ENCODE measurements around the gene PUS1. TPM values are rescaled to one million over a fixed set of nuclear protein-coding genes. Genes with fewer than 3 reads are reported as not detected.
"Not testable (repeated sequence)": the region's sequence is repeated elsewhere in the genome, so short reads cannot be mapped to it uniquely, and the experiment has no call there.

The PUS1 gene
- total RNA-seq, 2 experiments from 2014 or later = 34.4 to 45.7 TPM

DNA sequence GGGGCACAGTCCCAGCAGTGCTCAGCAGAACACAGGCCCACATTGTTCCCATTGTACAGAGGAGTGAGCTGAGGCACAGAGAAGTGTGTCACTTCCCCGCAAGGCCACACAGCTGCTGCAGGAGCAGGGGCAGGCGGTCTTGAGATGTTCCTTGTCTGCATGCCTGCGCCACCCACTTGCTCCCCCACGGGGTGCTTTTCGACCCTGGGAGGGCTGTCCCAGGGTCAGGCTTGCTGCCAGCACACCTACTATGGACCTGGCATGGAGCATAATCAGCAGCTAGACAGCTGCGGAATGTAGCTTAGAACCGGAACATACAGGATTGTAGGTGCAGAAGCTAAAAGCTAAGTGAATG, 12.9 kb downstream of the PUS1 start:
- DNase-seq = no peak
- no peaks in the 10 kb centered on the region for H3K27me3 Mint-ChIP-seq
- H3K4me1 Mint-ChIP-seq = peaks cover 2% of the 10 kb centered on the region
- no peak overlapping the region for H3K27ac Mint-ChIP-seq
- no peak overlapping the region for H3K4me3 Mint-ChIP-seq
- CTCF ChIA-PET = no interaction called here
- no peaks in the 10 kb centered on the region for H3K9me3 Mint-ChIP-seq
- peaks cover 37% of the 10 kb centered on the region for H3K36me3 Mint-ChIP-seq (ENCODE audit: low read depth)
- POLR2A ChIA-PET = no interaction called here

DNA sequence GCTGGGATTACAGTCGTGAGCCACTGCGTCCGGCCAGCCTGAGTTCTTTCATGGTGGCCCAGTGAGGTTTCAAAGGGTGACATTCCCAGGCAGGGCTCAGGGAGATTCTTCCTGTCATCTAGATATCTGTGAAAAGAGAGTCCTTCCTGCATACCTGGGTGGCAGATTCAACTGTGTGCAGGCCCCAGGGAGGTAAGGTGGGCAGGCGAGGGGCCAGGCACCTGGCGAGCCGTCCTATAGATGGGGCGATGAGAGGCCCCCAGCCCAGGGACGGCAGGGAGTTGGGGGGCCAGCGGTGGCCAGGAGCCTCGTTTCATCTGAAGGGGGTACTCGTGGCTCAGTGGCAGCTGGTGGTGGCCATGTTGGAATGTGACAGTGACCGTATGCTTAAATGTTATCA, 13.6 kb downstream of the PUS1 start:
- Mint-ChIP-seq H3K9me3 (no peaks in the 10 kb centered on the region), H3K4me3 (no peak overlapping the region), H3K36me3 (ENCODE audit: low read depth) (peaks cover 34% of the 10 kb centered on the region), H3K27ac (no peak overlapping the region), H3K27me3 (no peaks in the 10 kb centered on the region), H3K4me1 (peaks cover 7% of the 10 kb centered on the region)
- ChIA-PET POLR2A (no interaction called here), CTCF (no interaction called here)
- DNase-seq = no peak

DNA sequence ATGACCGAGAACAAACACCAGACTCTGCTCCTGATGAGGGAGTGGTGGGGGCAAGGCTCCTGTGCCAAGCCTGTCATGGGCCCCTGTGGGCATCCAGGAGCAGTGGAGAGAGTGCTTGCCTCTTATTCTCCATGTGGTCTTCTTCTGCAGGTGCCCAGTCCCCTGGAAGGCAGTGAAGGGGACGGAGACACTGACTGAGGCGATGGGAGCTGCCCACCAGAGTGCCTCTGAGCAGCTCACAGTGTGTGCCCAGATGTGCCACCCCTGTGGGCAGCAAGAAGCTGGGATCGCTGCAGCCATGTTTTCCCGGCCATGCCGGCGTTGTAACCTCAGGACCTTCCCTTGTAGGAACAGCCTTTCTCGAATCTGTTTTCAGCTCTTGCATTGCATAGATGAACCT, 14.3 kb downstream of the PUS1 start:
- Mint-ChIP-seq H3K27ac (no peak overlapping the region), H3K36me3 (ENCODE audit: low read depth) (peaks cover 30% of the 10 kb centered on the region), H3K27me3 (no peaks in the 10 kb centered on the region), H3K4me3 (no peak overlapping the region), H3K9me3 (no peaks in the 10 kb centered on the region), H3K4me1 (peaks cover 14% of the 10 kb centered on the region)
- CTCF ChIA-PET = no interaction called here
- POLR2A ChIA-PET = no interaction called here
- DNase-seq = no peak

DNA sequence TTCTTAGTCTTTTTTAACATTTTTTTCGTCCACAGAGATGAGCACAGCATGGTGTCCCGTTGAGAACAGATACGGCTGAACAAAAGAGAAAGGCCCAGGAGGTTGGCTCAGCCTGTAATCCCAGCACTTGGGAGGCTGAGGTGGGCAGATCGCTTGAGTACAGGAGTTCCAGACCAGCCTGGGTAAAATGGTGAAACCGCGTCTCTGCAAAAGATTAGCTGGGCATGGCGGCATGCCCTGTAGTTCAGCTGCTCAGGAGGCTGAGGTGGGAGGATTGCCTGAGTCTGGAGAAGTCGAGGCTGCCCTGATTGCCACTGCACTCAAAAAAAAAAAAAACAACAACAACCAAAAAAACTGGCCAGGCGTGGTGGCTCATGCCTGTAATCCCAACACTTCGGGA, 14.8 kb downstream of the PUS1 start:
- Mint-ChIP-seq H3K27me3 (no peaks in the 10 kb centered on the region), H3K27ac (no peak overlapping the region), H3K9me3 (no peaks in the 10 kb centered on the region), H3K4me1 (peaks cover 19% of the 10 kb centered on the region), H3K36me3 (ENCODE audit: low read depth) (peaks cover 29% of the 10 kb centered on the region), H3K4me3 (no peak overlapping the region)
- CTCF ChIA-PET = no interaction called here
- DNase-seq = no peak
- POLR2A ChIA-PET = no interaction called here

DNA sequence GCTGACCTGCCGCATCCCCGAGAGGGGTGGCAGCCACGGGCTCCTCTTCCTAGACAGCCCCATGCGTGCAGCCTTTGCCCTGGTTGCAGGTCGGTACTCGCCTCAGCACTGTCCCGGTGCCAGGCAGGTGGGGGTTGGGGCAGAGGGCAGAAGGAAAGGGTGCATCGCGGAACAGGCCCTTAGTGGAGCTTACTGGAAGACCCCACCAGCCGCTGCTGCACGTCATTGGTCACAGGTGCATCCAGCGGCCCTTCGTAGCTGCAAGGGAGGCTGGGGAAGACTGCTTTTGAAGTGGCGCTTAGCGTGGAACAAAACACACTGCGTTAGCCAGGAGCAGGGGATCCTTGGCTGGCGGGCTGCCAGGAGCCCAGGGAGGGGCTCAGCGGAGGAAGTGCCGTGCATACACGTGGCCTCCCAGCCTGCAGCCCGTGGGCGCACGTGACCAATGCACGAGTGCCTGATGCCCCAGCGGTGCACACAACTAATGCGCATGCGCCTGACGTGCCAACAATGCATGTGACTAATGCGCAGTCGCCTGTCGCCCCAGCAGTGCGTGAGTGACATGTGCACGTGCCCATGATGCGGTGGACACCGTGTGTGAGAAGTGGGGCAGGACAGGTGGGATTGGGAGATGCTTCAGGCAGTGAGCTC, 15.7 kb downstream of the PUS1 start:
- Mint-ChIP-seq H3K4me3 (no peak overlapping the region), H3K27ac (no peak overlapping the region), H3K27me3 (no peaks in the 10 kb centered on the region), H3K4me1 (peaks cover 21% of the 10 kb centered on the region), H3K36me3 (ENCODE audit: low read depth) (peaks cover 21% of the 10 kb centered on the region), H3K9me3 (no peaks in the 10 kb centered on the region)
- POLR2A ChIA-PET = no interaction called here
- CTCF ChIA-PET = interaction anchor here (1.5 kb wide), 1 partner anchor 9 kb away, joined by 5 read pairs; no protein-coding TSS in a partner anchor
- no peak for DNase-seq

DNA sequence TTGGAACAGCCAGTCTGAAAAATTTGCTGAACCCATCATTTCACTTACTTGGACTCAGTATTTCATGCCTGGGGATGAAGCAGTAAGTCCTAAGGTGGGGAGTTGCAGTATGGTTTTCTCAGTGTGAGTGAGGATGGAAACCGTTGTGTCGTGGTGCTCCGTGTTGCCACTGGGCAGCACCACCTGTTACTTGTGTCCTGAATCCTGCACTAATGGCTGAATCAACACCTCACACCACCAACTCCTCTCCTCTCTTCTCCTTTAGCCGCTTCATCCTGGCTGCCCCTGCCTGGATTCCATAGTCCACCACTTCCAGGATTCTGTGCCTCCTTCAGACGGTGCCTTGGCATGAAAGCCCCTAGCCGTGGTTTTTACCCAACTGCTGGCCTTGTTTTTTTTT, 17.7 kb downstream of the PUS1 start:
- POLR2A ChIA-PET = no interaction called here
- Mint-ChIP-seq H3K4me1 (peaks cover 24% of the 10 kb centered on the region), H3K4me3 (no peak overlapping the region), H3K36me3 (ENCODE audit: low read depth) (peaks cover 14% of the 10 kb centered on the region), H3K9me3 (no peaks in the 10 kb centered on the region), H3K27me3 (no peaks in the 10 kb centered on the region), H3K27ac (no peak overlapping the region)
- CTCF ChIA-PET = interaction anchor here (0.6 kb wide), 2 partner anchors 21 to 633 kb away, joined by 3 read pairs; no protein-coding TSS in a partner anchor
- DNase-seq = no peak

DNA sequence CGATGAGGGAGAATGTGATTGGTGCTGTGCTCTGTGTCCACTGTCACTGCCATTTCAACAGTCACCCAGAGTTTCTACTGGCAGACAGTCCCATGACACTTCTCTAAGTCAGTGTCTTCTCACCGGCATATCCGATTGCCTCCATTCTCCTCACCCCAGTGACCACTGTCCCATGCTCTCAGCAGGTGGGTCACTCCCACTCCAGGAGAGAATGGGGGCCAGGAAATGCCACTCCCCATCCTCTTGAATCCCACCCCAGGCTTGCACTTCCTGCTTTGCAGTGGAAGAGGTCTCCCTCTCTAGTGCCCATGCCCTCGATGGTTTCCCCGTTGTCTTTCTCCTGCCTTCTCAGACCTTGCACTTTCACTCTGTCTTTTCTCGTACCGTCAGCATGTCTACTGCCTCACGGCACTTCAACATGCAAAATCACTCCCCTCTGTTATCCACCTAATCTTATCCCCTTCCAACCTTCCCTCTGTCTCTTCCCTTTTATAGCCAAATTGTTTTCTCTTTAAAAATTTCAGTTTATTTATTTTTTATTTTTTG, 18.5 kb downstream of the PUS1 start:
- ChIA-PET CTCF (no interaction called here), POLR2A (no interaction called here)
- Mint-ChIP-seq H3K27ac (peak overlapping the region; percentile 88), H3K36me3 (ENCODE audit: low read depth) (peaks cover 12% of the 10 kb centered on the region), H3K9me3 (no peaks in the 10 kb centered on the region), H3K4me3 (no peak overlapping the region), H3K27me3 (no peaks in the 10 kb centered on the region), H3K4me1 (peaks cover 26% of the 10 kb centered on the region)
- DNase-seq = no peak

DNA sequence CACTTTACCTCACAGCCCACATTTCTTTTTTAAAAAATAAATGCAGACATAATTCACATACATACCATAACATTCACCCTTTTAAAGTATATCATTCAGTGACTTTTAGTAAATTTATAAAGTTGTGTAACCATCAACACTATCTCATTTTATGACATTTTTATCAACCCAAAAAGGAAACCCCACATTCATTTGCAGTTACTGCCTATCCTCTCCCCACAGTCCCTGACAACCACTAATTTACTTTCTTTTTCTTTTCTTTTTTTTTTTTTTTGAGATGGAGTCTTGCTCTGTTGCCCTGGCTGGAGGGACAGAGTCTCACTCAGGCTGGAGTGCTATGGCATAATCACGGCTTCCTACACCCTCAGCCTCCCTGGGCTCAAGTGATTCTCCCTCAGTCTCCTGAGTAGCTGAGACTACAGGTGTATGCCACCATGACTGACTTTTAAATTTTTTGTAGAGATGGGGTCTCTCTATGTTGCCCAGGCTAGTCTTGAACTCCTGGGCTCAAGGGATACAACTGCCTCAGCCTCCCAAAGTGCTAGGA, 19.2 kb downstream of the PUS1 start:
- ChIA-PET CTCF (no interaction called here), POLR2A (no interaction called here)
- Mint-ChIP-seq H3K27ac (peak overlapping the region; percentile 88), H3K4me1 (peaks cover 33% of the 10 kb centered on the region), H3K9me3 (no peaks in the 10 kb centered on the region), H3K4me3 (peak overlapping the region; percentile 77), H3K27me3 (no peaks in the 10 kb centered on the region), H3K36me3 (ENCODE audit: low read depth) (peaks cover 8% of the 10 kb centered on the region)
- no peak for DNase-seq

DNA sequence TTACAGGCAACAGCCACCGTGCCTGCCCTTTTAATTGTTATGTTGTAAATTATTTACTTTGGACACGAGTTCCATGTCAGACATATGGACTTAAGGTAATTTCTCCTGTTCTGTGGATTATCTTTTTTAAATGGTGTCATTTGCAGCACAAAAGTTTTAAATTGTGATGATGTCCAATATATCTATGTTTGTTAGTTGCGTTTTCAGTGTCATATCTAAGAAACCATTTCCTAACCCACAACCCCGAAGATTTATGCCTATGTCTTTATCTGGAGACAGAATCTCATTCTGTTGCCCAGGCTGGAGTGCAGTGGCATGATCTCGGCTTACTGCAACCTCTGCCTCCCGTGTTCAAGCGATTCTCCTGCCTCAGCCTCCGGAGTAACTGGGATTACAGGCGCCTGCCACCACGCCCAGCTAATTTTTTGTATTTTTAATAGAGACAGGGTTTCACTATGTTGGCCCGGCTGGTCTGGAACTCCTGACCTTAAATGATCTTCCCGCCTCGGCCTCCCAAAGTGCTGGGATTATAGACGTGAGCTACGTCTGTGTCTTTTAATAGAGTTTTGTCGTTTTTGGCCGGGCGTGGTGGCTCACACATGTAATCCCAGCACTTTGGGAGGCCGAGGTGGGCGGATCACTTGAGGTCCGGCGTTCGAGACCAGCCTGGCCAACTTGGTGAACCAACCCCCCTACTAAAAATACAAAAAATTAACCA, 19.8 kb downstream of the PUS1 start:
- DNase-seq; H3K36me3 Mint-ChIP-seq (ENCODE audit: low read depth); H3K27me3 Mint-ChIP-seq; H3K9me3 Mint-ChIP-seq: not testable (repeated sequence)
- ChIA-PET CTCF (interaction anchor here (1.5 to 2.6 kb wide), 3 partner anchors 9 to 14 kb away, joined by 4 to 7 read pairs (median 5); no protein-coding TSS in a partner anchor), POLR2A (interaction anchor here (0.6 kb wide), 1 partner anchor 957 kb away, joined by 3 read pairs; no protein-coding TSS in a partner anchor)
- peaks cover 36% of the 10 kb centered on the region for H3K4me1 Mint-ChIP-seq
- H3K27ac Mint-ChIP-seq = peak overlapping the region; percentile 88
- H3K4me3 Mint-ChIP-seq = peak overlapping the region; percentile 77

DNA sequence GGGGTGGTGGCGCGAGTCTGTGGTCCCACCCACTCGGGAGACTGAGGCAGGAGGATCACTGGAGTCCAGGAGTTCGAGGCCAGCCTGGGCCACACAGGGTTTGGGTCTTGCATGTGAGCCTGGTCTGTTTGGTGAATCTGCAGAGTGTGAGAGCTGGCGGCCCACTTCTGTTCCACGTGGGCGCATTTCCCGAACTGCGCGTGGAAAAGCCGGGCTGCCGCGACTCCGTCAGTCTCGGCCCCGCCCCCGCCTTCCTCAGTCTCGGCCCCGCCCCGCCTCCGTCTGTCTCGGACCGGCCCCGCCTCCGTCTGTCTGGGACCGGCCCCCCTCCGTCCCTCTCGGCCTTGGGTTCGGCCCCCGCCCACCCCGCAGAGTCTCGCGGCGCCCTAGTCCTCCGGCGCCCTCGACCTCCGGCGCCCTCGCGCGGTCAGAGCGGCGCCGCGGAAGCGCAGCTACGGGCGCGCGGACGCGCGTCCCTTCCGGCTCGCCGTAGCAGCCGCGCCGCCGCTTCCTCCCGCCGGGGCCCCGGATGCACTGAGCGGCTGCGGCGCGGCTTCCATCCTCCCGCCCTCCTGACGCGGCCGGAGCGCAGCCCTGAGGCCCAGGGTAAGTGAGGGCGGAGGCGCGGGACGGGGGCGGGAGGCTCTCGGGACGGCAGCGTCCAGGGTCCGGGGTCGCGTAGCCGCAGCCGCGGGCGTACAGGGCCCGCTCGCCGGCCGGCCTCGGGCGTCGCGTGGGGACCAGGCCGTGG, 20.5 kb downstream of the PUS1 start, which contains the start of gene EP400:
Gene EP400 (plus strand): TSS at position 512 of the 751 bp plus-strand sequence. CDS start 10,678 bp downstream, outside the sequence.
- peak; percentile 93 for DNase-seq
- H3K27me3 Mint-ChIP-seq = no peaks in the 10 kb centered on the region
- H3K36me3 Mint-ChIP-seq (ENCODE audit: low read depth) = peaks cover 3% of the 10 kb centered on the region
- POLR2A ChIA-PET = interaction anchor here (0.6 kb wide), 1 partner anchor 958 kb away, joined by 3 read pairs; no protein-coding TSS in a partner anchor
- peaks cover 36% of the 10 kb centered on the region for H3K4me1 Mint-ChIP-seq
- CTCF ChIA-PET = interaction anchor here (1.5 to 2.6 kb wide), 3 partner anchors 8 to 13 kb away, joined by 4 to 7 read pairs (median 5); no protein-coding TSS in a partner anchor
- H3K4me3 Mint-ChIP-seq = peak within 1 kb of the TSS; percentile 92
- H3K27ac Mint-ChIP-seq = peak within 1 kb of the TSS; percentile 95
- no peaks in the 10 kb centered on the region for H3K9me3 Mint-ChIP-seq

DNA sequence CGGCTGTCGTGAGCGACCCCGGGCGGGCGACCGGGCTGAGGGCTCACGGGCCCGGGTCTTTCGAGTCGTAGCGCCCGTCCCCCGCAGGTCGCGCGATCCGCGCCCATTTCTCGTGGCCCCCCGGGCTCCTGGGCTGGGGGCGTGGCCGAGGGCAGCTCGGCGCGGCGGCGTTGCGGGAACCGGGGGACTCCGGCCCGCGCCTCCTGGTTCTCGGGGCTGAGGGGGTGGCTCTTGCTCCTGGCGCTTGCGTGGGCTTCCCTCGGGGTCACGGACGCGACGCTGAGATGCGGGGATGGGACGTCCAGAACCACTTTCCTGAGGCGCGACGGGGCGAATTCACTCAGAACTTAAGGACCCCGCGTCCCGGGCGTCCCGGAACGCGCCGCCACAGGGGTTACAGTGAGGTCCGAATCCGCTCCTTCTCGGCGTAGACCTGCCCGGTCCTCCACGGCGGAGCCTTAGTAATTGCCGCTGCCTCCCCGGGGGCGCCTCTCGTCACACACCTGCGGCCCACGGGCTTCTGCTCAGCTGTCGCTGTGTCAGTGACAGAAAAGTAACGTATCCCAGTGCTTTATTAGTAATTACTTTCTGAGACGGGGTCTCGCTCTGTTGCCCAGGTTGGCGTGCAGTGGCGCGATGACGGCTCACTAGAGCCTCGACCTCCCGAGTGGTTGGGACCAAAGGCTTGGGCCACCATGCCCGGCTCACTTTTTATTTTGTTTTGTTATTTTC, 21.3 kb downstream of the PUS1 start:
- no peaks in the 10 kb centered on the region for H3K9me3 Mint-ChIP-seq
- no peaks in the 10 kb centered on the region for H3K27me3 Mint-ChIP-seq
- no peaks in the 10 kb centered on the region for H3K36me3 Mint-ChIP-seq (ENCODE audit: low read depth)
- CTCF ChIA-PET = interaction anchor here (0.6 to 2.6 kb wide), 4 partner anchors 8 to 35 kb away, joined by 3 to 7 read pairs (median 4); no protein-coding TSS in a partner anchor
- H3K27ac Mint-ChIP-seq = peak overlapping the region; percentile 95
- H3K4me3 Mint-ChIP-seq = peak overlapping the region; percentile 92
- peak; percentile 27 for DNase-seq
- POLR2A ChIA-PET = no interaction called here
- H3K4me1 Mint-ChIP-seq = peaks cover 33% of the 10 kb centered on the region

DNA sequence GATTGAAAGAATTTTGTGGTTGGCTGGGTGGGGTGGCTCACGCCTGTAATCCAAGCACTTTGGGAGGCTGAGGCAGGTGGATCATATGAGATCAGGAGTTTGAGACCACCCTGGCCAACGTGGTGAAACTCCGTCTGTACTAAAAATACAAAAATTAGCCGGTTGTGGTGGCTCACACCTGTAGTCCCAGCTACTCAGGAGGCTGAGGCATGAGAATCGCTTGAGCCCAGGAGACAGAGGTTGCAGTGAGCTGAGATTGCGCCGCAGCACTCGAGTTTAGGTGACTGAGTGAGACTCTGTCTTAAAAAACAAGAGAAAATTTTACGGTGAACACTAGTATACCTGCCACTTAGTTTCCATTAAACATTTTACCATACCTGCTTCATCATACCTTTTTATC, 24.7 kb downstream of the PUS1 start:
- H3K27ac Mint-ChIP-seq; H3K9me3 Mint-ChIP-seq; H3K36me3 Mint-ChIP-seq (ENCODE audit: low read depth); H3K27me3 Mint-ChIP-seq; POLR2A ChIA-PET; CTCF ChIA-PET; H3K4me3 Mint-ChIP-seq; DNase-seq: not testable (repeated sequence)
- peaks cover 39% of the 10 kb centered on the region for H3K4me1 Mint-ChIP-seq
